ENCODE data around the gene ARHGAP15.

GRCh38 chr2:143183804-143184463 is 54.7 kb downstream of the ARHGAP15 start:
- TF ChIP-seq, protein P1, sequence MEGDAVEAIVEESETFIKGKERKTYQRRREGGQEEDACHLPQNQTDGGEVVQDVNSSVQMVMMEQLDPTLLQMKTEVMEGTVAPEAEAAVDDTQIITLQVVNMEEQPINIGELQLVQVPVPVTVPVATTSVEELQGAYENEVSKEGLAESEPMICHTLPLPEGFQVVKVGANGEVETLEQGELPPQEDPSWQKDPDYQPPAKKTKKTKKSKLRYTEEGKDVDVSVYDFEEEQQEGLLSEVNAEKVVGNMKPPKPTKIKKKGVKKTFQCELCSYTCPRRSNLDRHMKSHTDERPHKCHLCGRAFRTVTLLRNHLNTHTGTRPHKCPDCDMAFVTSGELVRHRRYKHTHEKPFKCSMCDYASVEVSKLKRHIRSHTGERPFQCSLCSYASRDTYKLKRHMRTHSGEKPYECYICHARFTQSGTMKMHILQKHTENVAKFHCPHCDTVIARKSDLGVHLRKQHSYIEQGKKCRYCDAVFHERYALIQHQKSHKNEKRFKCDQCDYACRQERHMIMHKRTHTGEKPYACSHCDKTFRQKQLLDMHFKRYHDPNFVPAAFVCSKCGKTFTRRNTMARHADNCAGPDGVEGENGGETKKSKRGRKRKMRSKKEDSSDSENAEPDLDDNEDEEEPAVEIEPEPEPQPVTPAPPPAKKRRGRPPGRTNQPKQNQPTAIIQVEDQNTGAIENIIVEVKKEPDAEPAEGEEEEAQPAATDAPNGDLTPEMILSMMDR (IDR thresholded peaks at IDR 0.05) = no peak
- TF ChIP-seq POLR2A (IDR thresholded peaks at IDR 0.05) = no peak

All from vagina (tissue), 2 donors.